Fibroblast of skin of right biceps (primary cell): ENCODE results near the gene PLA2G4A.
"Not testable (repeated sequence)": the region's sequence is repeated elsewhere in the genome, so short reads cannot be mapped to it uniquely, and the experiment has no call there.

ENCODE experiments used
- DNase-seq: peaks from one replicate; pipeline ENCODE4 v3.0.0-alpha.2; 2013

Gene PLA2G4A

GRCh38 chr1:186875896-186876835, 47.4 kb downstream of the PLA2G4A start:
- no peak for DNase-seq

GRCh38 chr1:186878356-186878755, 49.6 kb downstream of the PLA2G4A start:
- no peak for DNase-seq

GRCh38 chr1:186880982-186881381, 52.2 kb downstream of the PLA2G4A start:
- no peak for DNase-seq

GRCh38 chr1:186882372-186883134, 53.8 kb downstream of the PLA2G4A start:
- peak; percentile 31 for DNase-seq

- peak; percentile 32 for DNase-seq
These were observed 55.5 kb downstream of the PLA2G4A start for GRCh38 chr1:186884251-186884650.

GRCh38 chr1:186887203-186887602, 58.5 kb downstream of the PLA2G4A start:
- peak; percentile 25 for DNase-seq

GRCh38 chr1:186888367-186888766, 59.6 kb downstream of the PLA2G4A start:
- peak; percentile 2 for DNase-seq

GRCh38 chr1:186892936-186893335, 64.2 kb downstream of the PLA2G4A start:
- no peak for DNase-seq

GRCh38 chr1:186894415-186894814, 65.7 kb downstream of the PLA2G4A start:
- DNase-seq: no peak

- DNase-seq: peak; percentile 24
These were observed 67.5 kb downstream of the PLA2G4A start for GRCh38 chr1:186896211-186896610.

- DNase-seq: no peak
These were observed 68.3 kb downstream of the PLA2G4A start for GRCh38 chr1:186897008-186897407.

GRCh38 chr1:186899577-186899976, 70.8 kb downstream of the PLA2G4A start:
- no peak for DNase-seq

- DNase-seq: no peak
These were observed 71.2 kb downstream of the PLA2G4A start for GRCh38 chr1:186899977-186900376.

- no peak for DNase-seq
These were observed 71.9 kb downstream of the PLA2G4A start for GRCh38 chr1:186900539-186901237.

GRCh38 chr1:186901631-186902030, 72.9 kb downstream of the PLA2G4A start:
- DNase-seq: peak; percentile 79

- DNase-seq: no peak
These were observed 74.8 kb downstream of the PLA2G4A start for GRCh38 chr1:186903374-186904136.

GRCh38 chr1:186904361-186904760, 75.6 kb downstream of the PLA2G4A start:
- no peak for DNase-seq

GRCh38 chr1:186905561-186905960, 76.8 kb downstream of the PLA2G4A start:
- peak; percentile 72 for DNase-seq

GRCh38 chr1:186915555-186915954, 86.8 kb downstream of the PLA2G4A start:
- no peak for DNase-seq

GRCh38 chr1:186917106-186917786, 88.5 kb downstream of the PLA2G4A start:
- DNase-seq: peak; percentile 54

GRCh38 chr1:186921386-186921785, 92.6 kb downstream of the PLA2G4A start:
- DNase-seq: not testable (repeated sequence)

GRCh38 chr1:186922814-186923213, 94.1 kb downstream of the PLA2G4A start:
- not testable (repeated sequence) for DNase-seq
